GM12872 (cell line): ENCODE measurements around the gene AP2A2.

Source experiments
- TF ChIP-seq, protein P1 (sequence below): IDR thresholded peaks from 3 replicates; pipeline ENCODE4 v1.5.1; 2011; ENCODE audit warnings: low read depth, mild to moderate bottlenecking, low read length, moderate library complexity; ENCODE audit not compliant: insufficient read depth

The AP2A2 gene

DNA sequence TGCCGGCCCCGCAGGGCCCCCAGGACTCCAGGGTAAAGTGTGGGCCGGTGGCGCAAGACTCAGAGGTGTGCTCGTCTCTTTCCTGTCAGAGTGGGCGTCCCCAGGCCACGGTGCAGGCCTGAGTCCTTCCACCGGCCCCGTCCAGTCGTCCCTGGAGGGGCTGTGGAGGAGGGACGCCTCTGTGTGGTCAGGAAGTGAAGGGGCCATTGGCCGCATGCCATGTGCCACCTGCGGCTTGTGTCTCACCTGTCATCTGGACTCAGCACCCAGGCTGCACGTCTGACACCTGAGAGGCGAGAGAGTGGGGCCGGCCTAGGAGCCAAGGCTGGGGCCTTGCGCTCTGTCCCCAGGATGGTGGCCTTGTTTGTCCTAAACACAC, 85.6 kb downstream of the AP2A2 start:
- TF ChIP-seq, protein P1, sequence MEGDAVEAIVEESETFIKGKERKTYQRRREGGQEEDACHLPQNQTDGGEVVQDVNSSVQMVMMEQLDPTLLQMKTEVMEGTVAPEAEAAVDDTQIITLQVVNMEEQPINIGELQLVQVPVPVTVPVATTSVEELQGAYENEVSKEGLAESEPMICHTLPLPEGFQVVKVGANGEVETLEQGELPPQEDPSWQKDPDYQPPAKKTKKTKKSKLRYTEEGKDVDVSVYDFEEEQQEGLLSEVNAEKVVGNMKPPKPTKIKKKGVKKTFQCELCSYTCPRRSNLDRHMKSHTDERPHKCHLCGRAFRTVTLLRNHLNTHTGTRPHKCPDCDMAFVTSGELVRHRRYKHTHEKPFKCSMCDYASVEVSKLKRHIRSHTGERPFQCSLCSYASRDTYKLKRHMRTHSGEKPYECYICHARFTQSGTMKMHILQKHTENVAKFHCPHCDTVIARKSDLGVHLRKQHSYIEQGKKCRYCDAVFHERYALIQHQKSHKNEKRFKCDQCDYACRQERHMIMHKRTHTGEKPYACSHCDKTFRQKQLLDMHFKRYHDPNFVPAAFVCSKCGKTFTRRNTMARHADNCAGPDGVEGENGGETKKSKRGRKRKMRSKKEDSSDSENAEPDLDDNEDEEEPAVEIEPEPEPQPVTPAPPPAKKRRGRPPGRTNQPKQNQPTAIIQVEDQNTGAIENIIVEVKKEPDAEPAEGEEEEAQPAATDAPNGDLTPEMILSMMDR, result no peak

DNA sequence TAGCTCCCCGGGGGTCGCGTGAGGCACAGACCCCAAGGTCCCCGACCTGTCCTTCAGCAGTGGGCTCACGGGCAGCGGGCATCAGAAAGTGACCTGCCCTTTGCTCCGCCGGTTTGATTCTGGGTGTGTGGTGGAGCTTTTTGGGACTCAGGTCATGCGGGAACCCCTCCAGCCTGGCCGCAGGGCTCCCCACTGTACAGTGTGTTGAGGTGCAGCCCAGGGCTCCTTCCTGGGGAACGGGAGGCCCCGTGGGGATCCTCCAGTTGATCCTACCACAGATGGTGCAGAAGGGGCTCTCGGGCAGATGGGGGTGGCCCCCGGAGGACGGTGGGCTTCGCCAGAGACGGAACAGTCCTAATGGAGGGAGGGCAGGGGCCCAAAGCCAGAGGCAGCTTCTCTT, 86.6 kb downstream of the AP2A2 start:
- TF ChIP-seq, protein P1, result no peak

- TF ChIP-seq, protein P1, result no peak
Observed at GRCh38 chr11:1012740-1013630, 87.3 kb downstream of the AP2A2 start.

GRCh38 chr11:1013631-1013935, 87.9 kb downstream of the AP2A2 start:
- TF ChIP-seq, protein P1, result no peak

DNA sequence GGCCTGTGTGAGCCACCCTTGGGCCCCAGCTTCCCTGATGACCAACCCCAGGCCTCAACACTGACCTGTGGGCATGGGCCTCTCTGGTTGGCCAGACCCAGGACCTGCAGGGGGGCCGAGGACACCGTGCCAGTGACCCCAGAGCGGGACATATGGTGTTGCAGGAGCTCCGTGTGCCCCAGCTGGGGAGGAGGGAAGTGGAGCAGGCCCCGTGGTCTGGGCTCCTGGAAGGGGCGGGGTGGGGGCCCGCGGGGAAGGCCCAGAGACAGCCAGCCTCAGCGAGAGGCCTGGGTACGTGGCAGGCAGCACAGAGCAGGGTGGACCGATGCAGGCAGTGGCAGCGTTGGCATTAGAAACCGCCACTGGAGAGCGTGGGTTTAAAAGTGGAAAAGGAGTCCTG, 88.6 kb downstream of the AP2A2 start:
- TF ChIP-seq, protein P1, result no peak

DNA sequence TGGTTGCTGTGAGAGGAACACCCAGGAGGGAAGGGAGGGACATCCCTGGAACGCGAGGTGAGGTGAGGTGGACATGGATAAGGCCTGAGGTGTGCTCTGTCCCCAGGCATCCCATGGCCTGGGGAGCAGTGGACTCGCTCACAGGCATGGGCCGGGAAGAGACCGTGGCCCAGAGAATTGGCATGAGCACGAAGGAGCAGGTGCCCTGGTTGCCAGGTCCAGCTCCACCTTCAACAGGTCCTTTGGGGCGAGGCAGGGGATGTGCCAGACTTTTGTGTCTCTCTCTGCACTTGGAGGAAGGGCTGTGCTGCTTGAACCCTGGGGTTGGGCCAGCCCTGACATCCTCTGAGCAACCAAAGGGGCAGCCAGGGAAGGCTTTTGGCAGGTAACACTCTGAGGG, 89.4 kb downstream of the AP2A2 start:
- TF ChIP-seq, protein P1, result no peak

DNA sequence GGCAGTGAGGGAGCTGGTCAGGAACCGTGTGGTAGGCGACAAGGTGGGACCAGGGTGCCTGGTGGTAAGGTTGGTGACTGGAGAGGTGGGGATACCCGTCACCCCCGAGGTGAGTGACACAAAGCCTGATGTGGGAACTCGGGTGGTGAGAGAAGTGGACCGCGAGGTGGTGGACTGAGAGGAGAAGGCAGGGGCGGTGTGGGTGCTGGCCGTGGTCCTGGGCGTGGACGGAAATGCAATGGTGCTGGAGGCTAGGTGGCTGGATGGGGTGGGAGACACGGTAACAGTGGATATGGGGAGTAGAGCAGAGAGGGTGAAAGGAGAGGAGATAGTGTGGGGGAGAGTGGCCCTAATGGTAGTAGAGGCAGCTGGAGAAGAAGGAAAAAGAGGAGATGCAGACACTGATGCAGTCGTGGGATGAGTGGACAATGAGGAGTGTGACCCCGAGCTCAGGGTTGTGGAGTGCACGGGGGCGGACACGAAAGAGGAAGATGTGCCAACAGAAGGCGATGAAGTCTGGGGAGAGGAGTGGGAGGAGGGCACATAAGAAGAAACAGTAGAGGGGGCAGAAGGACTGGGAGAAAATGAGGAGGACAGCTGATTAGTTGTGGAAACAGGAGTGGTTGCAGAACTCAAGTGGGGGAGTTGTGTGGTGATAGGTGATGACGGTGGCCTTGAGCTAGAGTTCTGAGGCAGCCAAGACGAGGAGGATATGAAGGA, 90.3 kb downstream of the AP2A2 start:
- TF ChIP-seq, protein P1, result no peak
